ENCODE measurements around the gene GABBR1.
A peak's percentile ranks its signal among the peaks of the same experiment; 100 is the strongest.

Gene GABBR1

DNA sequence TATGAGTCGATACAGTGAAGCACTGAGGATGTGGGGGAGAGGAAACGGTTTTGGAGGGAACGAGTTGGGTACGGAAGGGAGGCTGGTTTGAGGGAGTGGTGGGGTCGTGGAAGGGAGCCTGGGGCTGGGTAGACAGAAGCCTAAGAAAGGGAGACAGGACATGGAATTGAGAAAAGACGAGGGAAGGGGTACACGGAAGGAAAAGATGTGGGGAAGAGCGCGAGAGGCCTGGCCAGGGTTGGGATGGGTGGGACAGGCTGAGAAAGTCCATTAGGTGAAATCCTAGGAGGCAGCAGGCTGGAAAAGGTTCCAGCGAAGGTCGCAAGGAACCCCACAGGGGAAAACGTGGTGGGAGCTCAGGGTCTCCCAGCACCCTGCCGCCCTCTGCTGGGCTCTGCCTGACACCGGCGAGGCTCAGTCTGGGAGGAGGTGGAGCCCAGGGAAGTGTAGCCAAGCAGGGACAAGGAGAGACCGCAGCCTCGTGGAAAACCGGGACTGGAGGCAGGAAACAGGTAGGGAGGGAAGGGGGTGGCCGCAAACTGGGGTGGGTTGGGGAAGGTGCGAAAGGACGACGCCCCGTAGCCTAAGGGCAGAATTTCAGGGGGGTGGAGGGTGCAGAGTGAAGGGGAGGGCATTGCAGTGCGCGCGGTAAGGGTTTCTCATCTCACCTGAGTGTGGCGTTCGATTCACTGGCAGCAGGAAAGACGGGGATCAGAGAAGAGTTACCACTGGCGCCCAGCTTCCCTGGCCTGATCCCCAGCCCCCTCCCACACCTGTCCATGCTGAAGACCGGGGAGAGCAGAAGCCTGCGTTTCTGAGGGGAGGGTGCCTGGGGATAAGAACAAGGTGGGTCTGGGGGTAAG lies 4.3 kb downstream of the GABBR1 start:
- Histone ChIP-seq H3K4me3 (peak overlapping the region; percentile 86), H3K9ac (ENCODE audit: insufficient read length) (peak overlapping the region; percentile 62), H3K9me3 (ENCODE audit: low read depth, low read length) (no peaks in the 10 kb centered on the region), H3K36me3 (ENCODE audit: insufficient read depth, low read length) (no peaks in the 10 kb centered on the region), H3K27ac (no peak overlapping the region)
- DNase-seq (ENCODE audit: low read depth, low spot score) = no peak
- TF ChIP-seq POLR2AphosphoS5 (IDR thresholded peaks at IDR 0.05; ENCODE audit: borderline replicate concordance, low read depth, low read length) (no peak; the same call in 1 of the 2 replicates), EZH2 (IDR thresholded peaks at IDR 0.05) (no peak), FOXP2 (optimal IDR thresholded peaks at IDR 0.05; ENCODE audit: control extremely low read depth, extremely low read length, insufficient read depth) (no peak)

GRCh38 chr6:29627755-29628418 lies 5.1 kb downstream of the GABBR1 start:
- Histone ChIP-seq H3K9ac (ENCODE audit: insufficient read length) (peak overlapping the region; percentile 62), H3K9me3 (ENCODE audit: low read depth, low read length) (no peaks in the 10 kb centered on the region), H3K27ac (no peak overlapping the region), H3K4me3 (peak overlapping the region; percentile 86), H3K36me3 (ENCODE audit: insufficient read depth, low read length) (peaks cover 2% of the 10 kb centered on the region; the same call in 1 of the 2 replicates)
- no peak for DNase-seq (ENCODE audit: low read depth, low spot score)
- TF ChIP-seq POLR2AphosphoS5 (IDR thresholded peaks at IDR 0.05; ENCODE audit: borderline replicate concordance, low read depth, low read length) (peak; percentile 59; the same call in 1 of the 2 replicates), FOXP2 (optimal IDR thresholded peaks at IDR 0.05; ENCODE audit: control extremely low read depth, extremely low read length, insufficient read depth) (no peak), EZH2 (IDR thresholded peaks at IDR 0.05) (no peak)

DNA sequence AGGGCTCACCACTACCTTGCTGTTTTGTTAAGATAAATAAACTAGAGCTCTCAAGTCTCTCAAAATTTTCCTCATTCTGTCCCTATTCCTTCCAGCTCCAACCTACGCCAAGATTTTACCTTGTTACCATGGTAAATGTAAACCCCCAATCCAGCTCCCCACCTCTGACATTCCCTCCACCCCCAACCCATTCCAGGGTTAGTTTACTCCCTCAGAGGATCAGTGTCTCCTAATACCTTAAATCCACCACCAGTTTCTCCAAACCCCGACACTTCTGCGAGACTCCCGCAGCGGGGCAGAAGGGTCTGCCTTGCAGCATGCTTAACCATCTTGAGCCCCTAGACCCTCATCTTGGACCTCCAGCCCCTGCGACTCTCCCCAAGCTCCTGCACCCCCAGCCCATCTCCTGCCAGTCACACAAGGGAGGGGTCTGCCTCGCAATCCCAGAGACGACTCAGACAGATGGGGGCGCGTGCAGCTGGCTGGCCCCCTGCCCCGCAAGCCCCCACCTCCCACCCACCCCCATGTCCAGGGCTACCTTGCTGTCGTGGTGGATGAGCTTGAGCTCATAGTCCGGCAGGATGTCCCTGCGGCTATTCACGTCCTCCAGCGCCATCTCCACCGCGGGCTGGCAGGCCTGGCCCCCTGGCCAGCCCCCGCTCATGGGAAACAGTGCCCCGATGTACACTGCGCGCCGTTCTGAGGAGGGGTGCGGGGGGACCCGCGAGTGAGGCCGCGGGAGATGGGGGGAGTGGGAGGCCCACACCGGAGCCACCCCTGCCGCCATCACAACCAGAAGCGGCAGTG lies 5.8 kb downstream of the GABBR1 start:
- no peak overlapping the region for H3K27ac ChIP-seq

DNA sequence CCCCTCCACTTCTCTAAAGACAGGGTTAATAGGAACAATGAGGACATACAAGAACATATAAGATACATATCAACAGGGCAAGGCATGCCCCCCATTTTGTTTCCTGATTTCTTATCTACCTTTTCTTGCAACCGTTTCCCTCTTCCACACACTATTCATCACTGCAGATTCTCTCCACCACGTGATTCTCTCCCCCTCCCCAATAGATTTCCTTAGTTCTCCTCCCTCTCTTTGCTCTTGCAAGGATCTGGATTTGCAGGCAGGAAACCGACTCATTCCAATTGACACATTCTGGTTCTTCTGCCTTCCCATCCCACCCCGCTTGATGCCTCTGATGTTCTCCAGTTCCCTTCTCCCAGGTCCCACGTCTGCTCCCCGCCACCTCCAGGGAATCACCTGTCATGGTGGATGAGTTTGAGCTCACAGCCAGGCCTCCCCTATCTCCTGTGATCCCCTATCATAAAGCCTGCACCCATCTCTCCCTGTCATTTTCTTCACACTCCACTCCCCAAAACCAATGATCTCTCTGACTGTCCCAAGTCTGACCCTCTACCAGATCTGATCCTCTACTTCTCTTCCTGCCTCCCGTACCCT lies 7.5 kb downstream of the GABBR1 start:
- Histone ChIP-seq H3K9me3 (ENCODE audit: low read depth, low read length) (no peaks in the 10 kb centered on the region), H3K27ac (no peak overlapping the region), H3K9ac (ENCODE audit: insufficient read length) (no peak overlapping the region), H3K36me3 (ENCODE audit: insufficient read depth, low read length) (peaks cover 17% of the 10 kb centered on the region; the same call in 1 of the 2 replicates), H3K4me3 (peak overlapping the region; percentile 5; the same call in 1 of the 2 replicates)
- no peak for DNase-seq (ENCODE audit: low read depth, low spot score)
- TF ChIP-seq EZH2 (IDR thresholded peaks at IDR 0.05) = no peak
- TF ChIP-seq FOXP2 (optimal IDR thresholded peaks at IDR 0.05; ENCODE audit: control extremely low read depth, extremely low read length, insufficient read depth) = no peak
- TF ChIP-seq POLR2AphosphoS5 (IDR thresholded peaks at IDR 0.05; ENCODE audit: borderline replicate concordance, low read depth, low read length) = no peak

More for the DNA sequence above, 5.8 kb downstream of the GABBR1 start:
- H3K36me3 ChIP-seq (ENCODE audit: insufficient read depth, low read length) = peaks cover 5% of the 10 kb centered on the region; the same call in 1 of the 2 replicates
- DNase-seq (ENCODE audit: low read depth, low spot score) = no peak
- TF ChIP-seq POLR2AphosphoS5 (IDR thresholded peaks at IDR 0.05; ENCODE audit: borderline replicate concordance, low read depth, low read length) = no peak
- no peak for TF ChIP-seq FOXP2 (optimal IDR thresholded peaks at IDR 0.05; ENCODE audit: control extremely low read depth, extremely low read length, insufficient read depth)
- no peak for TF ChIP-seq EZH2 (IDR thresholded peaks at IDR 0.05)
- peak overlapping the region; percentile 43 for H3K4me3 ChIP-seq
- H3K9ac ChIP-seq (ENCODE audit: insufficient read length) = no peak overlapping the region
- no peaks in the 10 kb centered on the region for H3K9me3 ChIP-seq (ENCODE audit: low read depth, low read length)

DNA sequence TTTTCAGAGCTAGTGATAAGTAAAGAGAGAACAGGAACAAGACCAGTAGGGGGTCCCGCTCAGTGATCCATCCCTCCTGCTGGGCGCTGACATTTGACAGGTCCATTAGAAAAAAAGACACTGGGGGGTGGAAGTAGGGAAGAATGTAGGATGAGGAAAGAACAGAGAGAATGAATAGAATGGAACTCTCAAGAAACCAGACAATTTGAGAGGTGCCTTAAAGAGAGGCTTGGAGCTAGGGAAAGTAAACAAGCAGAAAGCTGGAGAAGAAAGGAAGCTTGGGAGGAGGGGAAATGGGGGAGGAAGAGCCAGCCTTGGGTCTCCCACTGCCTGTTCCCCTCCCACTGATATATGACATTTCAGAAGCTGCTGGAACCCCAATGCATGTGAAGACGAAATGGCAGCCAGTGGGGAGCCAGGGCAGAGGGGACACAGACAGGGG lies 8.4 kb downstream of the GABBR1 start:
- H3K36me3 ChIP-seq (ENCODE audit: insufficient read depth, low read length) = peaks cover 24% of the 10 kb centered on the region; the same call in 1 of the 2 replicates
- no peaks in the 10 kb centered on the region for H3K9me3 ChIP-seq (ENCODE audit: low read depth, low read length)
- peak overlapping the region; percentile 35 for H3K4me3 ChIP-seq
- no peak overlapping the region for H3K27ac ChIP-seq
- TF ChIP-seq FOXP2 (optimal IDR thresholded peaks at IDR 0.05; ENCODE audit: control extremely low read depth, extremely low read length, insufficient read depth) = no peak
- TF ChIP-seq POLR2AphosphoS5 (IDR thresholded peaks at IDR 0.05; ENCODE audit: borderline replicate concordance, low read depth, low read length) = no peak
- no peak for TF ChIP-seq EZH2 (IDR thresholded peaks at IDR 0.05)
- DNase-seq (ENCODE audit: low read depth, low spot score) = no peak
- no peak overlapping the region for H3K9ac ChIP-seq (ENCODE audit: insufficient read length)

- H3K36me3 ChIP-seq (ENCODE audit: insufficient read depth, low read length) = peaks cover 27% of the 10 kb centered on the region; the same call in 1 of the 2 replicates
- H3K4me3 ChIP-seq = no peak overlapping the region
- H3K27ac ChIP-seq = no peak overlapping the region
- DNase-seq (ENCODE audit: low read depth, low spot score) = no peak
- no peaks in the 10 kb centered on the region for H3K9me3 ChIP-seq (ENCODE audit: low read depth, low read length)
- H3K9ac ChIP-seq (ENCODE audit: insufficient read length) = no peak overlapping the region
- TF ChIP-seq POLR2AphosphoS5 (IDR thresholded peaks at IDR 0.05; ENCODE audit: borderline replicate concordance, low read depth, low read length) (no peak), EZH2 (IDR thresholded peaks at IDR 0.05) (no peak), FOXP2 (optimal IDR thresholded peaks at IDR 0.05; ENCODE audit: control extremely low read depth, extremely low read length, insufficient read depth) (no peak)
These were observed 12.4 kb downstream of the GABBR1 start for GRCh38 chr6:29620630-29621029.

GRCh38 chr6:29619578-29620160 lies 13.3 kb downstream of the GABBR1 start:
- Histone ChIP-seq H3K9ac (ENCODE audit: insufficient read length) (no peak overlapping the region), H3K36me3 (ENCODE audit: insufficient read depth, low read length) (peaks cover 27% of the 10 kb centered on the region; the same call in 1 of the 2 replicates), H3K4me3 (no peak overlapping the region), H3K9me3 (ENCODE audit: low read depth, low read length) (no peaks in the 10 kb centered on the region), H3K27ac (no peak overlapping the region)
- no peak for DNase-seq (ENCODE audit: low read depth, low spot score)
- TF ChIP-seq POLR2AphosphoS5 (IDR thresholded peaks at IDR 0.05; ENCODE audit: borderline replicate concordance, low read depth, low read length) = no peak
- TF ChIP-seq EZH2 (IDR thresholded peaks at IDR 0.05) = no peak
- TF ChIP-seq FOXP2 (optimal IDR thresholded peaks at IDR 0.05; ENCODE audit: control extremely low read depth, extremely low read length, insufficient read depth) = no peak

Data from SK-N-MC (cell line).